ENCODE results near the gene ADAMTSL1. TPM values are rescaled to one million over a fixed set of nuclear protein-coding genes. Genes with fewer than 3 reads are reported as not detected.
A peak's percentile ranks its signal among the peaks of the same experiment; 100 is the strongest.

Gene ADAMTSL1
- total RNA-seq, 6 donors from 2014 or later, result 0.44 to 6.4 (median 2.3) TPM; not detected in 1

- no peak overlapping the region for H3K27ac ChIP-seq
- no peaks in the 10 kb centered on the region for H3K36me3 ChIP-seq
- DNase-seq (no peak), ATAC-seq (ENCODE audit: low FRiP score in 2 of 2) (no peak)
- TF ChIP-seq EP300 (IDR thresholded peaks at IDR 0.05), result no peak
- TF ChIP-seq POLR2AphosphoS5 (IDR thresholded peaks at IDR 0.05), result no peak
- TF ChIP-seq POLR2A (IDR thresholded peaks at IDR 0.05), result no peak
- TF ChIP-seq, protein P1, sequence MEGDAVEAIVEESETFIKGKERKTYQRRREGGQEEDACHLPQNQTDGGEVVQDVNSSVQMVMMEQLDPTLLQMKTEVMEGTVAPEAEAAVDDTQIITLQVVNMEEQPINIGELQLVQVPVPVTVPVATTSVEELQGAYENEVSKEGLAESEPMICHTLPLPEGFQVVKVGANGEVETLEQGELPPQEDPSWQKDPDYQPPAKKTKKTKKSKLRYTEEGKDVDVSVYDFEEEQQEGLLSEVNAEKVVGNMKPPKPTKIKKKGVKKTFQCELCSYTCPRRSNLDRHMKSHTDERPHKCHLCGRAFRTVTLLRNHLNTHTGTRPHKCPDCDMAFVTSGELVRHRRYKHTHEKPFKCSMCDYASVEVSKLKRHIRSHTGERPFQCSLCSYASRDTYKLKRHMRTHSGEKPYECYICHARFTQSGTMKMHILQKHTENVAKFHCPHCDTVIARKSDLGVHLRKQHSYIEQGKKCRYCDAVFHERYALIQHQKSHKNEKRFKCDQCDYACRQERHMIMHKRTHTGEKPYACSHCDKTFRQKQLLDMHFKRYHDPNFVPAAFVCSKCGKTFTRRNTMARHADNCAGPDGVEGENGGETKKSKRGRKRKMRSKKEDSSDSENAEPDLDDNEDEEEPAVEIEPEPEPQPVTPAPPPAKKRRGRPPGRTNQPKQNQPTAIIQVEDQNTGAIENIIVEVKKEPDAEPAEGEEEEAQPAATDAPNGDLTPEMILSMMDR (IDR thresholded peaks at IDR 0.05), result no peak
- WGBS, 2 donors, result 80 to 81% methylated on average over 2 of the region's 2 CpGs
- H3K4me1 ChIP-seq, result no peaks in the 10 kb centered on the region
- H3K9me3 ChIP-seq, result no peaks in the 10 kb centered on the region
- no peaks in the 10 kb centered on the region for H3K27me3 ChIP-seq
- no peak overlapping the region for H3K4me3 ChIP-seq
These were observed 11.8 kb downstream of the ADAMTSL1 start for GRCh38 chr9:18485714-18486113.

- Histone ChIP-seq H3K4me3 (no peak overlapping the region), H3K9me3 (no peaks in the 10 kb centered on the region), H3K4me1 (no peaks in the 10 kb centered on the region), H3K27me3 (no peaks in the 10 kb centered on the region), H3K36me3 (no peaks in the 10 kb centered on the region), H3K27ac (no peak overlapping the region)
- no peak for DNase-seq
- ATAC-seq (ENCODE audit: low FRiP score in 2 of 2), result no peak
- no peak for TF ChIP-seq POLR2A (IDR thresholded peaks at IDR 0.05)
- TF ChIP-seq POLR2AphosphoS5 (IDR thresholded peaks at IDR 0.05), result no peak
- no peak for TF ChIP-seq EP300 (IDR thresholded peaks at IDR 0.05)
- TF ChIP-seq, protein P1 (IDR thresholded peaks at IDR 0.05), result no peak
- 87 to 92% methylated on average over 7 of the region's 7 CpGs for WGBS, 2 donors
These were observed 13.7 kb downstream of the ADAMTSL1 start for GRCh38 chr9:18487611-18488010.

DNA sequence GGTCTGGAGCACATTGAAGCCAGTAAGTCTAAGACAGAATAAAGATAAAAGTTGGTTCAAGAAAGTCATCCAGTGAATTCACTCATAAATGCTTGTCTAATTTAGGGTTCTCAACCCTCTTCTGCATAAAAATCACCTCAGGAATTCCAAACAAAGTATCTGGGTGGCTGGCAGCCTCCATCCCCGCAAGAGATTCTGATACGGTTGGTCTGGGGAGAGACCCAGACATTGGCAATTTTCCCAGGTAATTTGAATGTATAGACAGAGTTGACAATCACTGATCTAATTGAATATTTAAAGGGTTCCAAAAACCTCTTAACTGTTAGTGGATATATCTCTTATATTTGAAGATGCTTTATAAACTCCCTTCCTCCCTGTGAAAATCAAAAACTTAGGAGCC, 14.9 kb downstream of the ADAMTSL1 start:
- no peaks in the 10 kb centered on the region for H3K9me3 ChIP-seq

DNA sequence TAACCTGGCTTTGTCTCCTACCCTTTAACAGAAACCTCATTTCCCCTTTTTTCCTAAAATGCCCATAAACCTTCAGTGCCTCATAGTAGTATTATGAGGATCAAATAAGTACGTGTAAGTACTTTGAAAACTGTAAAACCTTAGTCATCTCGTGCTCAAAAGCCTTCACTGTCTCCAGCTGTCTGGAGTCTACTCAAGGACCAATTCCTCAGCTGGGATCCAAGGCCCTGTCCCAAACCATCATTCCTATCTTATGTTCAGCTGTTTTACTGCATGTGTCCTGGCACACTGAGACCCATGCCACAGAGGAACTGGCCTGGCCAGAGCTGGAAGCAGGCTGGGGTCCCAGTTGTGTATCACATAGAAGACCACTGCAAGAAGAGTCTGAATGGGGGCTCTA, 15.9 kb downstream of the ADAMTSL1 start:
- no peaks in the 10 kb centered on the region for H3K4me1 ChIP-seq
- no peaks in the 10 kb centered on the region for H3K27me3 ChIP-seq
- H3K27ac ChIP-seq, result no peak overlapping the region
- ATAC-seq (ENCODE audit: low FRiP score in 2 of 2) (peak in 1 of 2 donors; percentile 27), DNase-seq (no peak)
- H3K4me3 ChIP-seq, result no peak overlapping the region
- H3K36me3 ChIP-seq, result no peaks in the 10 kb centered on the region
- TF ChIP-seq EP300 (IDR thresholded peaks at IDR 0.05) (no peak), POLR2A (IDR thresholded peaks at IDR 0.05) (no peak), POLR2AphosphoS5 (IDR thresholded peaks at IDR 0.05) (no peak)
- TF ChIP-seq, protein P1 (IDR thresholded peaks at IDR 0.05), result no peak
- WGBS, 2 donors, result 76 to 88% methylated on average over 2 of the region's 2 CpGs
- H3K9me3 ChIP-seq, result no peaks in the 10 kb centered on the region

More for the DNA sequence above, 14.9 kb downstream of the ADAMTSL1 start:
- Histone ChIP-seq H3K4me3 (no peak overlapping the region), H3K27ac (no peak overlapping the region), H3K4me1 (no peaks in the 10 kb centered on the region), H3K36me3 (no peaks in the 10 kb centered on the region), H3K27me3 (no peaks in the 10 kb centered on the region)
- ATAC-seq (ENCODE audit: low FRiP score in 2 of 2), result no peak
- no peak for TF ChIP-seq POLR2A (IDR thresholded peaks at IDR 0.05)
- TF ChIP-seq, protein P1 (IDR thresholded peaks at IDR 0.05), result no peak
- no peak for TF ChIP-seq EP300 (IDR thresholded peaks at IDR 0.05)
- TF ChIP-seq POLR2AphosphoS5 (IDR thresholded peaks at IDR 0.05), result no peak
- WGBS, 2 donors, result 85 to 93% methylated on average over 2 of the region's 2 CpGs
- no peak for DNase-seq

DNA sequence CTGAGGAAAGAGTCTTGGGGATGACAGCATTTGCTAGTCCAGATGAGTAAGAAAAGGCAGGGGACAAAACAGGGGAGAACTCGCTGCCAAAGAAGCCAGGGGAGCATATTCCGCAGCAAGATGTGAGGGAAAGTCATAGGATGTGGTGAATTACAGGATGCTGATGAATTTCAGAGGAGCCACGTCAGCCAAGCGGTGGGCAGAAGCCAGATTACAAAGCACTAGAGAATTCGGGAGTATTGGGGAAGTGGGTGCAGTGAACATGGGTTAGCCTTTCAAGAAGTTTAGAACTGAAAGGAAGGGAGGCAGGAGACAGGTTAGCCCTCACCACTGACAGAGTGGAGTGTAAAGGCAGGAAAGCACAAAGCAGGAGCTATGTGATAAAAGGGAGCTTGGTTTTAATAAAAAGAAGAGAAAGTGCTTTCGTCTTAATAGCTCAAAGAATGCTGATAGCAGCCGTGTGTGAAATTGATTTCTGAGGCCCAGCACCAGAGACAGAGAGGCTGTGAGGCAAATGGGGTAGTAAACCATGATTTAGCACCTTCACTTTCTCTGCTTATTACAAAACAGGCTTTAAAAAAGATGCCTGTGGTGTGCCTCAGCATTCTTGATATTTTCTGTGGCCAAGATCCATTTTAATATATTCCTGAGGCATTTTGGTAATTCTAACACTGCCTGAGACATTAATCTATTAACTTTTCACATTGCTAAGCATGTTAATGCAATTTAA, 16.9 kb downstream of the ADAMTSL1 start:
- TF ChIP-seq POLR2AphosphoS5 (IDR thresholded peaks at IDR 0.05), result no peak
- TF ChIP-seq POLR2A (IDR thresholded peaks at IDR 0.05), result no peak
- TF ChIP-seq, protein P1 (IDR thresholded peaks at IDR 0.05), result no peak
- TF ChIP-seq EP300 (IDR thresholded peaks at IDR 0.05), result no peak
- Histone ChIP-seq H3K4me1 (no peaks in the 10 kb centered on the region), H3K9me3 (no peaks in the 10 kb centered on the region), H3K27ac (no peak overlapping the region), H3K4me3 (no peak overlapping the region), H3K27me3 (no peaks in the 10 kb centered on the region), H3K36me3 (no peaks in the 10 kb centered on the region)
- 66 to 79% methylated on average over 7 of the region's 7 CpGs for WGBS, 2 donors
- peak in 1 of 2 donors; percentile 83 for ATAC-seq (ENCODE audit: low FRiP score in 2 of 2)
- no peak for DNase-seq
